Endothelial cell of umbilical vein (primary cell): Measurements from ENCODE around the gene ZFAND6.

ENCODE experiments used
- CTCF ChIP-seq, 2 donors: IDR thresholded peaks; 1 replicate in 1 of 2; 2 replicates in 1 of 2; pipeline ENCODE4 v1.5.1; 2011; ENCODE audit warnings: low read length in 2 of 2, mild to moderate bottlenecking in 2 of 2, moderate library complexity in 2 of 2, control low read depth in 1 of 2, inconsistent platforms in 1 of 2, low read depth in 1 of 2; ENCODE audit not compliant: insufficient read depth in 1 of 2; ENCODE audit errors: extremely low read depth in 1 of 2
- EZH2 ChIP-seq: IDR thresholded peaks from 2 replicates; pipeline ENCODE4 v1.6.1; 2012; ENCODE audit warnings: borderline replicate concordance, low read depth, mild to moderate bottlenecking, moderate library complexity, low read length, inconsistent platforms; ENCODE audit not compliant: severe bottlenecking
- FOS ChIP-seq: IDR thresholded peaks from 2 replicates; pipeline ENCODE4 v1.6.1; 2011; ENCODE audit warnings: mild to moderate bottlenecking, low read length, moderate library complexity, borderline replicate concordance; ENCODE audit not compliant: insufficient read depth
- JUN ChIP-seq: IDR thresholded peaks from 2 replicates; pipeline ENCODE4 v1.6.1; 2011; ENCODE audit warnings: borderline replicate concordance, low read depth; ENCODE audit not compliant: insufficient read length, insufficient read depth
- MAX ChIP-seq: IDR thresholded peaks from 2 replicates; pipeline ENCODE4 v1.6.1; 2011; ENCODE audit not compliant: insufficient read depth, insufficient read length
- POLR2A ChIP-seq: IDR thresholded peaks from 2 replicates; pipeline ENCODE4 v1.6.1; 2012; ENCODE audit warnings: low read depth, mild to moderate bottlenecking, control low read depth, low read length
- POLR2AphosphoS5 ChIP-seq: IDR thresholded peaks from 2 replicates; pipeline ENCODE4 v1.6.1; 2012; ENCODE audit warnings: low read depth, mild to moderate bottlenecking, control low read depth, low read length, moderate library complexity; ENCODE audit not compliant: insufficient read depth

- TF ChIP-seq POLR2A: no peak
- no peak for TF ChIP-seq EZH2
- no peak for TF ChIP-seq CTCF (IDR thresholded peaks at IDR 0.05; ENCODE audit: extremely low read depth in 1 of 2, insufficient read depth in 1 of 2, low read depth in 1 of 2, low read length in 2 of 2)
- TF ChIP-seq MAX: no peak
- no peak for TF ChIP-seq FOS
- TF ChIP-seq JUN: no peak
- TF ChIP-seq POLR2AphosphoS5: no peak
These were observed 117.7 kb downstream of the ZFAND6 start for GRCh38 chr15:80177156-80177555.
